ENCODE measurements around the gene WFS1. TPM values are rescaled to one million over a fixed set of nuclear protein-coding genes. Genes with fewer than 3 reads are reported as not detected.

Gene WFS1
- total RNA-seq, 3 donors from 2014 or later = 32.5 to 58.3 (median 37.1) TPM

- peak overlapping the region; percentile 91 to 96 (median 92) for H3K4me3 ChIP-seq
- TF ChIP-seq CTCF (IDR thresholded peaks at IDR 0.05) = no peak
- no peak for TF ChIP-seq POLR2A (IDR thresholded peaks at IDR 0.05)
- TF ChIP-seq POLR2AphosphoS5 (IDR thresholded peaks at IDR 0.05) = no peak
- intact Hi-C loops (cut with DNase I; ENCODE audit: low total_unique reads) = loop anchor here (5.0 kb wide), 1 partner anchor 1873 kb away; no protein-coding TSS in a partner anchor
- no peaks in the 10 kb centered on the region for H3K9me3 ChIP-seq
- H3K36me3 ChIP-seq = no peaks in the 10 kb centered on the region
- H3K27me3 ChIP-seq = no peaks in the 10 kb centered on the region
- no peak for DNase-seq (ENCODE audit: low spot score in 2 of 2)
- H3K27ac ChIP-seq = peak overlapping the region; percentile 33 to 62
- H3K4me1 ChIP-seq = peaks cover 11 to 24% of the 10 kb centered on the region in 2 donors
Observed at GRCh38 chr4:6268650-6269615, 717 bp upstream of the WFS1 start.

GRCh38 chr4:6270636-6271121, 1.0 kb downstream of the WFS1 start:
- H3K9me3 ChIP-seq = no peaks in the 10 kb centered on the region
- peak overlapping the region; percentile 79 to 87 for H3K27ac ChIP-seq
- peak overlapping the region; percentile 91 to 96 (median 92) for H3K4me3 ChIP-seq
- TF ChIP-seq POLR2AphosphoS5 (IDR thresholded peaks at IDR 0.05) = no peak
- TF ChIP-seq POLR2A (IDR thresholded peaks at IDR 0.05) = no peak
- TF ChIP-seq CTCF (IDR thresholded peaks at IDR 0.05) = no peak
- peaks cover 11 to 25% of the 10 kb centered on the region in 2 donors for H3K4me1 ChIP-seq
- DNase-seq (ENCODE audit: low spot score in 2 of 2) = no peak
- no peaks in the 10 kb centered on the region for H3K36me3 ChIP-seq
- no peaks in the 10 kb centered on the region for H3K27me3 ChIP-seq
- intact Hi-C loops (cut with DNase I; ENCODE audit: low total_unique reads) = no loop called here

DNA sequence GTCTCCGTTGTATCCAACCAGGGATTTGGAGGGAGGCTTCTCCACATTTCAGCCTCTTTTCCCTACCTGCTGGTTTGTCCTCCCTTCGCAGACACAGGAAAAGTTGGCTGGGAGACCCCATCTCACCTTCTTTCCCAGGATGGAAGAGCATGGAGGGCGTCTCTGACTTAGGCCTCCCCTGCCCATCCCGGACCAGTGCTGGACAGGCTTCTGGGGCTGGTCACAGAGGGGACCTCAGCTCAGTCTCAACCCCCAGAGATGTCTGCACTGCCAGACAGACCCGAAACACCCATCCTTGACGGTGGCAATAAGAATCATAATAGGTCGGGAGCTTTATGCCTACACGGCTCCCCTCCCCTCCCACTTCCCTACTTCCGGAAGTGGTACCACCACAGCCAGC, 1.6 kb downstream of the WFS1 start:
- no peaks in the 10 kb centered on the region for H3K9me3 ChIP-seq
- intact Hi-C loops (cut with DNase I; ENCODE audit: low total_unique reads) = no loop called here
- no peaks in the 10 kb centered on the region for H3K27me3 ChIP-seq
- peaks cover 11 to 25% of the 10 kb centered on the region in 2 donors for H3K4me1 ChIP-seq
- H3K4me3 ChIP-seq = peak overlapping the region; percentile 91 to 96 (median 92)
- DNase-seq (ENCODE audit: low spot score in 2 of 2) = no peak
- H3K27ac ChIP-seq = peak overlapping the region; percentile 79 to 87
- H3K36me3 ChIP-seq = no peaks in the 10 kb centered on the region
- TF ChIP-seq CTCF (IDR thresholded peaks at IDR 0.05) (no peak), POLR2A (IDR thresholded peaks at IDR 0.05) (no peak), POLR2AphosphoS5 (IDR thresholded peaks at IDR 0.05) (no peak)

- no peaks in the 10 kb centered on the region for H3K36me3 ChIP-seq
- TF ChIP-seq POLR2A (IDR thresholded peaks at IDR 0.05) = no peak
- peak in 1 of 3 donors; percentile 26 for TF ChIP-seq POLR2AphosphoS5 (IDR thresholded peaks at IDR 0.05)
- TF ChIP-seq CTCF (IDR thresholded peaks at IDR 0.05) = no peak
- no peaks in the 10 kb centered on the region for H3K27me3 ChIP-seq
- peaks cover 11 to 25% of the 10 kb centered on the region in 2 donors for H3K4me1 ChIP-seq
- peak; percentile 82 to 91 for DNase-seq (ENCODE audit: low spot score in 2 of 2)
- peak overlapping the region; percentile 79 to 87 for H3K27ac ChIP-seq
- intact Hi-C loops (cut with DNase I; ENCODE audit: low total_unique reads) = no loop called here
- H3K4me3 ChIP-seq = peak overlapping the region; percentile 22 to 96 (median 91)
- H3K9me3 ChIP-seq = no peaks in the 10 kb centered on the region
Observed at GRCh38 chr4:6271701-6272465, 2.2 kb downstream of the WFS1 start.
